ENCODE data around the gene SPNS2.

The SPNS2 gene

DNA sequence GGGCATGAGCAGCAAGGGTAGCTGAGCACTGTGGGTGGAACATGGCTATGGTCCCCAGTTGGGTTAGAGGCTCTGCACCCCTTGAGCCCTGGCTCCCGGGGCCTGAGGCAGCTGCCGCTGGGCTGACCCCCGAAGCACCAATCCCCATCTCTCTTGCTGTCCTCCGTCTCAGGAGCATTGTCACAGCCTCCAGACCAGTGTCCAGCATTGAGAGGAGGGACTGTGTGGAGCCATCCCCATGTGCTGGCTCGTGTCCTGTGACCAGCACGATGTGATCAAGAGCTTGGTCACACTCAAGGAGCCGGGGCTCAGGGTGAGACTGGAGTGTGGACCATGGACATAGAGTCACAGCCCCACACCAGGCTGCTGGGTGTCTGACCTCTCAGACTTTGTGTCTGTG lies 88.5 kb downstream of the SPNS2 start:
- DNase-seq (ENCODE audit: low read depth in 2 of 3, low spot score in 2 of 3): no peak

DNA sequence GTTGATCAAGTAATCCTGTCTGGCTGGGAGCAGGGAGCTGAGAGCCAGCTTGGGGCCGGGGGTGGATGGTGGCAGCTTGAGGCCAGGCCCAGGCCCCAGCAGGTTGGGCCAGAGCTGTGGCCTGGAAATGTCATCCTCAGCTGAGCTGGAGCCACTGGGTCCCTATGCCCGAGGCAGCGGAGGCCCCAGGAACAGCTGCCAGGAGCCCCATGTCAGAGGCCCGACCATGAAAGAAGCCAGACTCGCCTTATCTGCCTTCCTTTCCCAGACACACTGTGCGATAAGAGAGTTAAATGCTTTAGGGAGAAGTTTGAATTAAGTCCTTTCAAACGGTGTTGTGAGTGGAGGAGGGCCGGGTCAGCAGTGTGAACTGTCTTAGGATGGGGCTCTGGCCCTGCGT lies 89.1 kb downstream of the SPNS2 start:
- DNase-seq (ENCODE audit: low read depth in 2 of 3, low spot score in 2 of 3): no peak

DNA sequence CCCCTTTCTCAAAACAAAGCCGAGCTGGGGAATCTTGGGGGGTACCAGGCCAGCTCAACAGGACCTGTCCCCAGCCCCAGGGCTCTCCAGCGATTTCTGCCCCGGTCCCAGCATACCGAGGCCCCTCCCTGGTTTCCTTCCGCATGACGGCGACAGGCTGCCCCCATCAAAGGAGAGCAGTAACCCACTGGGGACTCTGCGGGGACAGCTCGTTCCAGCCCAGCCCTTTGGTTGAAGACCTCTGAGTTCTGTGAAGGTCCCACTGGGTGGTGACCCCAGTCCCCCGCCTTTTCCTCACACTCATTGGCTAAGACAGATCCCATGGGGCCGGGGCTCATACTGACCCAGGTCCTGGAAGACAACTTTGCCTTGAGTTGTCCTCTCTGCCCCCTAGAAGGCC lies 89.7 kb downstream of the SPNS2 start:
- DNase-seq (ENCODE audit: low read depth in 2 of 3, low spot score in 2 of 3): no peak
